HG02571 (cell line): ENCODE data around the gene ZNF536.
"Not testable (repeated sequence)": the region's sequence is repeated elsewhere in the genome, so short reads cannot be mapped to it uniquely, and the experiment has no call there.

Source experiments
- ATAC-seq: cut with Tn5 transposase; IDR thresholded peaks from one replicate; pipeline ENCODE4 v1.9.1; 2021; ENCODE audit warnings: mild to moderate bottlenecking, moderate library complexity; ENCODE audit not compliant: unreplicated experiment

ZNF536 gene

GRCh38 chr19:30443531-30444252 lies 71.5 kb downstream of the ZNF536 start:
- no peak for ATAC-seq

GRCh38 chr19:30444253-30444671 lies 72.1 kb downstream of the ZNF536 start:
- no peak for ATAC-seq

GRCh38 chr19:30444686-30445232 lies 72.6 kb downstream of the ZNF536 start:
- no peak for ATAC-seq

GRCh38 chr19:30445385-30445784 lies 73.2 kb downstream of the ZNF536 start:
- ATAC-seq, result no peak

DNA sequence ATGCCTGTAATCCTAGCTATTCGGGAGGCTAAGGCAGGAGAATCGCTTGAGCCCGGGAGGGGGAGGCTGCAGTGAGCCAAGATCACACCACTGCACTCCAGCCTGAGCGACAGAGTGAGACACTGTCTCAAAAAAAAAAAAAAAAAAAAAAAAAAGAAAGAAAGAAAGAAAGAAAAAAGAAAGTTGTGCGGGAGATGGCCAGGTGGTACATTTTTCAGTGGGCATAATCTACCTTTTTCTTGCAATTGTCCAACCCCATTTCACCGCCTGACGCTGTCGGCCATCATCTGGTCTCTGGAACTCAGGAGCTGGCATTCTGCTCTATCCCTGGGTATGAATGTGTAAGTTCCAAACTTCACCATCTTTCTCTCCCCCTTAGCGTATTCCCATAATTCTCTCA lies 73.9 kb downstream of the ZNF536 start:
- not testable (repeated sequence) for ATAC-seq

GRCh38 chr19:30446850-30447552 lies 74.8 kb downstream of the ZNF536 start:
- ATAC-seq, result no peak

DNA sequence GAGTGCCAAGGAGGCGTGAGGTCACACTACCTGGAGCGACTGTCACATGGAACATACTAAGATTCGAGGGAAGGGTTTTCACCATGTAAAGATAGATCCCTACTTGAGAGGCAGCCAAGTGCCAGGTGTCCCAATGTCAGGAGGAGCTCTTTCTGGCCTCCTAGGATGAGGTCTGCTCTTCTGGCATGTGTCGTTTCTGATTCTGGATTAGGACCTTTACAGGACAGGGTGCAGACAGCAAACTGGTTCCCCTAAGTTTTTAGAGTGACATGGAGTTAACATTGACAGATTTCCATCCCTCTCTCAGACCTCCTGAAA lies 75.3 kb downstream of the ZNF536 start:
- ATAC-seq, result no peak

DNA sequence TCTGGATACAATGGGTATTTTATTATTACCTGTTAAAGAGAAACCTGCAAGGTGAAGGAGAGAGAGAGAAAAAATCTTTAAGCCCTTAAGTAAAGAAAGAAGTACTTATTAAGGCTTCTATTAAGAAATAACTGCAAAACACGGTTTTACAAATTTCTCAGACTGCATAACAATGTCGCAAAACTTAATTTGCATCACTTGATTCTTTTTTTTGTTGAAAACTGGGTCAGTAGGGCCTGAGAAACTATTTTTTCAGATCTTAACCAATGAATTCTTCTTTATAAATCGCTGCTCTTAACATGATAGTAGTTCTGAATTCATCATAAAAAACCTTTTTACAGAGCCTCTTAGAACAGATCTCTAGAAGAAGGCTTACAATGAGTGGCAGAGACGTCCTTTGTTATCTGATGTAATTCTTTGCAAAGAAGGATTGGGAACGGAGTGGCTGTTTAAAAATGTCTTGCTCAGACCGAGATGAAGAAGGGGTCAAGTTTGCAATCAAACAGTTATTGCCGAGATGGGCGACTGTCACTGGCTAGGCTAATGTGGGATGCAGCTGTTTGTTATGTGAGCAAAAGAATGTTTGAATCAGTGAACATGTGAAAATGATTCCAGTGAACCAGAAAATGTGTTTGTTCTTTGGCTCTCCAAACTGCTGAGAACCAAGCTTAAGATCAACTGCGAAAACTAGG lies 76.3 kb downstream of the ZNF536 start:
- ATAC-seq, result no peak

- ATAC-seq, result no peak
Measured at GRCh38 chr19:30449078-30449590, 77.0 kb downstream of the ZNF536 start.

DNA sequence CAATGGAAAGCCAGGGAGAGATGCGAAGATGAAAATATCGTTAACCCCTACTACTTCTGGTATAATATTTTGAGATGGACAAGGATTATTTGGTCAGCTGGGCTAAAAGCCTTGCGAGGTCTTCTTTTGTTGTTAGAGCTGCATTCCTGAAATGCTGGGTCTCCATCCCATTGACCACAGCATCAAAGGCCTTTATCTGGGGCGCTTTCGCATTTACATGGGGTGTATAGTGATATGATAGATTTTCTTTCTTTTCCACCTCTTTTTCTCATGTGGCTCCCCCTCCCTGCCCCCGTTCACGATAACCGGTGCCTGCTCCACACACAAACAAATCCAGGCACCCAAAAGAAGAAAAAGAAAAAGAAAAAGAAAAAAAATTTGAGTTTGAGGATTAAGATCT lies 77.5 kb downstream of the ZNF536 start:
- no peak for ATAC-seq

DNA sequence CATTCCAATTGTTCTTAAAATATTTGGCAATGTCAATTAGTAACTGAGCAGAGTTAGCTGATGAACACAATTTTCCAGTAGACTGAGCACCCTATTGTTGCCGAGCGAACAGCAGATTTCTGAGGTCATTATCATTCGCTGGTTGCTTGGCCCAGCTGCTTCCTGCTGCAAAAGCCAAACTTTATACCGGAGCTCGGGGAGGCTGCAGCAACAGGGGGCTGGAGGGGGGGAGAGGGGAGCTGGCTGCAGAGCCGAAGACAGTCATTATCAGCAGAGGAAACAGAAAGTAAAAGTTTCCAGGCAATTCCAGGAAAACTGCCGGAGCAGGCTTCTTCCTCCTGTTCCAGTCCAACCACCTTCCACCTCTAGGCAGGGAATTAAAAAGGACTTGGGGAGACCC lies 77.9 kb downstream of the ZNF536 start:
- ATAC-seq, result no peak

DNA sequence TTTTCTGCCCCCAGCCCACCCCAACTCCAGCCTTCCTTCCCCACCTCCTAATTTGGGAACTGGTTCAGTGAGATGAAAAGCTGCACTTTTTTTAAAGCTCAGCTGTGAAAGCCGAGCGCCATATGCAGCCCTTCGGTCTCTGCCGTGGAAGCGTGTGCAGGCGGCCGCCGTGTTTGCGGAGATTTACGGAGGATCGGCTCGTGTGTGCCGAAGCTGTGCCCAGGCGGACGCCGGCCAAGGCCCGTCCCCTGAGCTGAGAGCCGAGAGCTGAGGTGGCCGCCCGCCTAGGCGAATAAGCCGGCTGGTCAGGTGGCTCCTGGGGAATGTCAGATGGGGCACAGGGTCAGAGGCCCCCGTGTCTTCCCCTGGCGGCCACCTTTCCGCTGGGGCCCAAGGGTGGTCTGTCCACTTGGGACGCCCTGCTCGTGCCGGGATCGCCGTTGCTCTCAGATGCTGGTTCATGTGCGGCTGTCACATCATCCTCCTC lies 78.7 kb downstream of the ZNF536 start:
- ATAC-seq, result no peak

GRCh38 chr19:30452931-30453330 lies 80.7 kb downstream of the ZNF536 start:
- ATAC-seq, result no peak

DNA sequence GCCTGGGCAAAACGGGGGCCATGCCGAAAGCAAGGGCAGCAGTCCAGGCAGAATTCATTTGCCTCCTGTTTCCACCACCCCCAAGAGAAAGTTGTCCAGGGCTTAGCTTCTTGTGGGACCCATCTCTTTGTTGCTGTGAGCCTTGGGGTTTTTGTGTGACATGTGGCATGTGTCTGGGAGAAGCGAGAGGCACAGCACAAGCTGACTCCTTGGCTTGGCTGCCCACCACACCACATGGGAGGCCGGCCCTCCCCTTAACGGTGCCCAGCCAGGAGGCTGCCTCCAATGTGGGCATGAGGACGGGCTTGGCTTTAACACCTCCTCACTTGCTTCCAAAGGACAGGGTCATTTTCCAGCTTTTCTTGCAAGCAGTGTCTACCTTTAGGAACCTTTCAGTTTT lies 81.6 kb downstream of the ZNF536 start:
- ATAC-seq, result no peak

DNA sequence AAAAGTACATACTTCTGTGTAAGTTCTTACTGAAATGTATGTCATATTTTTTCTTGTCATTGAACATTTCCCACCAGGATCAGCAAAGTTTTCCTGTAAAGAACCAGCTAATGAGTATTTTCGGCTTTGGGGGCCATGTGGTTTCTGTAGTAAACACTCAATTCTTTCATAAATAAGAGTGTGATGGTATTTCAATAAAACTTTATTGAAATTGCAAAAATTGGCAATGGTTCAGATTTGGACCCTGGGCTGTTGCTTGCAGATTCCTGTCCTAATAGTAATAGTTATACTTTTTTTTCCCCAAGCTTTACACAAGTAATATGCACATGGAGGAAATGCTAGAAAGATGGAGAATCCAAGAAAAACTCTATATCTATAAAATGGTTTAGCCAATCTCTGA lies 83.7 kb downstream of the ZNF536 start:
- ATAC-seq, result no peak

DNA sequence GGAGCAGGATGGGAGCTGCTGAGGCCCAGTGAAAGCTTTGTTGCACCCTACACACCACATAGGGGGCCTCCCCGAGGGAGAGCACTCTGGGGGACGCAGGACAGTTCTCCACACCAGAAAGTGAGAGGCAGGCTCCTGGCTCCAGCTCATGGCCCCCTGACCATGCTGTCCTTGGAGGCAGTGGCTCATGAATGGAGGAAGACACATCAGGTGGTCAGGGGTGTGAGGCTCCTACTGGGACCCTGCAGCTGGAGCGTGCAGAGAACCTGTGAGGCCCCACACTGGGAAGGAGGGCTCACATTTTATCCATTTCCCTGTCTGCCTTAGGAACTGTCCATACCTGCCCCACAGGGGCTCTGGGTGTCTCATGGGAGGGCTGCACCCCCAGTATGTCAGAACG lies 85.3 kb downstream of the ZNF536 start:
- no peak for ATAC-seq

- no peak for ATAC-seq
Measured at GRCh38 chr19:30459859-30460258, 87.7 kb downstream of the ZNF536 start.

GRCh38 chr19:30464162-30464561 lies 92.0 kb downstream of the ZNF536 start:
- no peak for ATAC-seq

GRCh38 chr19:30466598-30466997 lies 94.4 kb downstream of the ZNF536 start:
- ATAC-seq, result not testable (repeated sequence)

DNA sequence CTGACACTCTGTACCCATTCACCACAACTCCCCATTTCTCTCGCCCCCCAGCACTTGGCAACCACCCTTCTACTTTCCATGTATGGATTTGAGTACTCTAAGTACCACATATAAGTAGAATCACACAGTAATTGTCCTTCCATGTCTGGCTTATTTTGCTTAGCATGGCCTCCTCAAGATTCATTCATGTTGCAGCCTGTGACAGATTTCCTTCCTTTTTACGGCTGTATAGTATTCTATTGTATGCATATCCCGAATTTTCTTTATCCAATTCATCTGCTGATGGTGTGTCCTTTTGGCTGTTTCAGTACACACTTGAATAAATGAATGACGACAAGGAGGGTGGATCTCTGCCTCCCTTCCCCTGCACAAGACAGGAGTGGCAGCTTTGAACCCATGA lies 95.1 kb downstream of the ZNF536 start:
- no peak for ATAC-seq

- no peak for ATAC-seq
Measured at GRCh38 chr19:30469774-30470173, 97.6 kb downstream of the ZNF536 start.
